ENCODE data around the gene UGT2A2. TPM values are rescaled to one million over a fixed set of nuclear protein-coding genes. Genes with fewer than 3 reads are reported as not detected.

The UGT2A2 gene
- total and polyA plus RNA-seq, 12 donors = not detected

DNA sequence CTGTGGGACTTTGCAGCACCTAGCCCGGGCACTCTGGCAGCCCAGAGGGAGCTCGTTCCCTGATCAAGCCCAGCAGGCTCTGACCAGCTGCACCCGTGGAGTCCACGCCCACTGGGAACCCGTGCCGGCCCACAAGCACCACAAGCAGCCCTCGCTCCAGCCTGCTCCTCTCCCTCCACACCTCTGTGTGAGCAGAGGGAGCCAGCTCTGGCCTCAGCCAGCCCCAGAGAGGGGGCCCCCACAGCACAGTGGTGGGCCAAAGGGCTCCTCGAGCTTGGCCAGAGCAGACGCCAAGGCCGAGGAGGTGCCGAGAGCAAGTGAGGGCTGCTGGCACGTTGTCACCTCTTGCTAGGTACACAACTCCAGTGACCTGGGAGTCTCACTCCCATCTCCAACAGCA, 18.7 kb upstream of the UGT2A2 start:
- Histone ChIP-seq H3K27me3 (no peaks in the 10 kb centered on the region), H3K36me3 (no peaks in the 10 kb centered on the region), H3K27ac (no peak overlapping the region), H3K4me1 (no peaks in the 10 kb centered on the region), H3K9me3 (no peaks in the 10 kb centered on the region), H3K4me3 (no peak overlapping the region)
- WGBS, 2 donors = 83 to 89% methylated on average over 12 of the region's 12 CpGs
- intact Hi-C loops (cut with DNase I) = no loop called here
- ATAC-seq (no peak), DNase-seq (no peak)
- TF ChIP-seq, protein P1, sequence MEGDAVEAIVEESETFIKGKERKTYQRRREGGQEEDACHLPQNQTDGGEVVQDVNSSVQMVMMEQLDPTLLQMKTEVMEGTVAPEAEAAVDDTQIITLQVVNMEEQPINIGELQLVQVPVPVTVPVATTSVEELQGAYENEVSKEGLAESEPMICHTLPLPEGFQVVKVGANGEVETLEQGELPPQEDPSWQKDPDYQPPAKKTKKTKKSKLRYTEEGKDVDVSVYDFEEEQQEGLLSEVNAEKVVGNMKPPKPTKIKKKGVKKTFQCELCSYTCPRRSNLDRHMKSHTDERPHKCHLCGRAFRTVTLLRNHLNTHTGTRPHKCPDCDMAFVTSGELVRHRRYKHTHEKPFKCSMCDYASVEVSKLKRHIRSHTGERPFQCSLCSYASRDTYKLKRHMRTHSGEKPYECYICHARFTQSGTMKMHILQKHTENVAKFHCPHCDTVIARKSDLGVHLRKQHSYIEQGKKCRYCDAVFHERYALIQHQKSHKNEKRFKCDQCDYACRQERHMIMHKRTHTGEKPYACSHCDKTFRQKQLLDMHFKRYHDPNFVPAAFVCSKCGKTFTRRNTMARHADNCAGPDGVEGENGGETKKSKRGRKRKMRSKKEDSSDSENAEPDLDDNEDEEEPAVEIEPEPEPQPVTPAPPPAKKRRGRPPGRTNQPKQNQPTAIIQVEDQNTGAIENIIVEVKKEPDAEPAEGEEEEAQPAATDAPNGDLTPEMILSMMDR (IDR thresholded peaks at IDR 0.05) = no peak

DNA sequence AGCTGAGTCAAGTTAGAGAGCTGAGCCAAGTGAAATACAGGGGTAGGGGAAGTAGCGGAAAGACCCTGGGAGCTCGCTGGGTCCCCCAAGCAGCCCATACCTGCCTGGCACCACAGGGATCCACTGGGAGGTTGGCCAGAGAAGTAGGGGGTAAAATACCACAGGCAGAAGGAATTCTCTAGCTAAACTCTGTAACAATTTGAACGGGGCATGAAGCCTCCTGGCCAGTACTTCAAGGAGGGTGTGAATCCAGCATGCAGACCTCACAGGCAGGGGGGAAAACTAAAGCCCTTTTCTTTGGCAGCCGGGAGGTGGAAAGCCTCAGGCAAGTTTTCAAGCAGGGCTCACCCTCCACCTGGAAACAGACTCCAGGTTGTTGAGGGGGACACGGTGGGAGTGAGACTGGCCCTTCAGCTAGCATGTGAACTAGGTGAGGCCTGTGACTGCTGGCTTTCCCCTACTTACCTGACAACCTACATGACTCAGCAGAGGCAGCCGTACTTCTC, 17.3 kb upstream of the UGT2A2 start:
- Histone ChIP-seq H3K36me3 (no peaks in the 10 kb centered on the region), H3K27me3 (no peaks in the 10 kb centered on the region), H3K9me3 (no peaks in the 10 kb centered on the region), H3K4me3 (no peak overlapping the region), H3K4me1 (no peaks in the 10 kb centered on the region), H3K27ac (no peak overlapping the region)
- intact Hi-C loops (cut with DNase I) = no loop called here
- ATAC-seq (no peak), DNase-seq (no peak)
- TF ChIP-seq, protein P1 (IDR thresholded peaks at IDR 0.05) = no peak
- WGBS, 2 donors = 66 to 76% methylated on average over 6 of the region's 6 CpGs

DNA sequence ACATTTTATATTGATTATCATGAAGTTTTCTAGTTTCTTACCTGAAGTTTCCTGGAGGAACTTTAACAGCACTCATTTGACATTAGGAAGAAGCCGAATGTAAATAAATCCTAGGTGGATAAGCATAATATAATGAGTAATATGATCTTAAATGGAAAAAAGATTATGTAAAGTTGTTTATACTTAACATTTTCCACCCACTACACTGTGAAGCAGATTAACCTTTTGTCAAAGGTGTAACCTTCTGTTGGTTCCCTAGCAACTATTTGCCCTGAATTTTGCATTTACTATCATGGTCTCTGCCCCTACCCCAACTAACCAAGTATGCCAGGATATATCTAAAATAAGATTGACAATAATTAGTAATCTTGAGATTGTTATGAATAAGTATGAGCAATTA, 13.7 kb upstream of the UGT2A2 start, which contains the start of gene UGT2A1:
Gene UGT2A1 (minus strand): TSS at position 101 of the 400 bp plus-strand sequence. CDS start 5,603 bp downstream, outside the sequence.
- no peak within 1 kb of the TSS for H3K4me3 ChIP-seq
- no peaks in the 10 kb centered on the region for H3K9me3 ChIP-seq
- no peak within 1 kb of the TSS for H3K27ac ChIP-seq
- H3K36me3 ChIP-seq = no peaks in the 10 kb centered on the region
- TF ChIP-seq, protein P1 (IDR thresholded peaks at IDR 0.05) = no peak
- no peaks in the 10 kb centered on the region for H3K27me3 ChIP-seq
- no peak for ATAC-seq
- intact Hi-C loops (cut with DNase I) = no loop called here
- WGBS, 2 donors = 86 to 93% methylated on average over 1 of the region's 1 CpG
- H3K4me1 ChIP-seq = no peaks in the 10 kb centered on the region
- no peak for DNase-seq

DNA sequence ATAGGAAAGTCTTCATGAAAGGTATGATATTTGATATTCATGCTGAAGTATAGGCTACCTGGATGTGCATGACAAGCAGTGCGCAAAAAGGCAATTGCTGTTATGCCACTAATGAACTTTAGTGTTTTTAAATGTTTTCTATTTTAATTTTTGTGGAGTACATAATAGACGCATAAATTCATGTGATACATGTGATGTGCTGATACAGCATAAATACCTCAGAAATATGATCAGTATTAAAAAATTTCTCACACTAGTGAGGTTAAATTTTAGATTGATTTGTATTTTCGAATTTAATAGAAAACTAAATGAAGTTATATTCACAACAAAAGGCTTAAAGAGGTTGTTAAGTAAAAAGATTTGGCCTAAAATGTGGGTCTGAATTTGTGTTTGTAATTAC, 11.4 kb upstream of the UGT2A2 start:
- H3K27ac ChIP-seq = no peak overlapping the region
- H3K4me3 ChIP-seq = no peak overlapping the region
- H3K4me1 ChIP-seq = no peaks in the 10 kb centered on the region
- ATAC-seq = no peak
- H3K36me3 ChIP-seq = no peaks in the 10 kb centered on the region
- TF ChIP-seq, protein P1 (IDR thresholded peaks at IDR 0.05) = no peak
- no peaks in the 10 kb centered on the region for H3K27me3 ChIP-seq
- no peaks in the 10 kb centered on the region for H3K9me3 ChIP-seq
- intact Hi-C loops (cut with DNase I) = no loop called here
- no peak for DNase-seq
- WGBS, 2 donors = 52 to 87% methylated on average over 3 of the region's 3 CpGs
